ENCODE data around the gene COASY.

DNA sequence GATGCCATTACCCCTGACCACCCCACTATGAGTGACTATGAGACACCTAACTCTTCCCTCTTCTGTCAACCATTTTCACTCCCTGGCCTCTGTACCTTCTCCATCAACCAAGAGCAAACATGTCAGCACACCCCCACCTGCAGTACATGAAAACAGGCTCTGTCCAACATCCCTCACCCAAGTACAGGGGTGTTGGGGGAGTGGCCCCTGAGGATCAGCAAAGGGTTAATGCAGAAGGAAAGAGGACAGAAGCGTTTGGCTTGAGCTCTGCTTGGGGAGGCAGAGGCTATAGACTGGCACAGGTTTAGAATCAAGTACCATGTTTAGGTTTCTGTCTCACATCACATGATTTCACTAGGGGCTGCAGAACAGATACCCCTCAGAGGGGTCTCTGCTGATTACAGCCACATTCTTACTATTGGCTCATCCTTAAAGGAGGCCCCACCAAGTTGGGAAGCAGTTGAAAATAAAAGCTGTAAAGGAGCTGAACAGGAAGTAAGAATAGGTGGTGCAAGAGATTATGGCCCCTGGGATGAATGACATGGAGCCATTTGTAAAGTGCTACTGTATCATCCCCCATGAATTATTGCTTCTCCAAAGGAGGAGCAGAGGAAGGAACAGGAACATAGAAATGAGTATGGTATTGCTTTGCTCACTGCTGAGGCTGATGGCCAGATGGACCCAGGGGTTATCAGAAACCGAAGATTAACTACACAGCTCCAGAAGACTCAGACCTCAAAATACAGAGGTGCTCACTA is 18.0 kb downstream of the COASY start:
- TF ChIP-seq, protein P1, sequence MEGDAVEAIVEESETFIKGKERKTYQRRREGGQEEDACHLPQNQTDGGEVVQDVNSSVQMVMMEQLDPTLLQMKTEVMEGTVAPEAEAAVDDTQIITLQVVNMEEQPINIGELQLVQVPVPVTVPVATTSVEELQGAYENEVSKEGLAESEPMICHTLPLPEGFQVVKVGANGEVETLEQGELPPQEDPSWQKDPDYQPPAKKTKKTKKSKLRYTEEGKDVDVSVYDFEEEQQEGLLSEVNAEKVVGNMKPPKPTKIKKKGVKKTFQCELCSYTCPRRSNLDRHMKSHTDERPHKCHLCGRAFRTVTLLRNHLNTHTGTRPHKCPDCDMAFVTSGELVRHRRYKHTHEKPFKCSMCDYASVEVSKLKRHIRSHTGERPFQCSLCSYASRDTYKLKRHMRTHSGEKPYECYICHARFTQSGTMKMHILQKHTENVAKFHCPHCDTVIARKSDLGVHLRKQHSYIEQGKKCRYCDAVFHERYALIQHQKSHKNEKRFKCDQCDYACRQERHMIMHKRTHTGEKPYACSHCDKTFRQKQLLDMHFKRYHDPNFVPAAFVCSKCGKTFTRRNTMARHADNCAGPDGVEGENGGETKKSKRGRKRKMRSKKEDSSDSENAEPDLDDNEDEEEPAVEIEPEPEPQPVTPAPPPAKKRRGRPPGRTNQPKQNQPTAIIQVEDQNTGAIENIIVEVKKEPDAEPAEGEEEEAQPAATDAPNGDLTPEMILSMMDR (IDR thresholded peaks at IDR 0.05): no peak
- no peak for TF ChIP-seq POLR2A (IDR thresholded peaks at IDR 0.05)

Measured in right lobe of liver (tissue), 4 donors.